H1 (cell line): ENCODE data around the gene GOSR1. TPM values are rescaled to one million over a fixed set of nuclear protein-coding genes. Genes with fewer than 3 reads are reported as not detected.

Source experiments
- CTCF ChIA-PET: fragments of 300-600 bp; sonication (Branson Sonifier 250); formaldehyde crosslinking; loops from one replicate; lab custom pipeline; 2021; ENCODE audit not compliant: partially characterized antibody; lab: Charles Lee
- POLR2A ChIA-PET: fragments of 300-600 bp; sonication (Branson Sonifier 250); formaldehyde crosslinking; loops from one replicate; lab custom pipeline; 2021; ENCODE audit warnings: inconsistent platforms; ENCODE audit not compliant: partially characterized antibody; lab: Charles Lee
- DNase-seq, 2 experiments: peaks; one replicate each; pipeline versions ENCODE4 v3.0.0 to v3.0.0-alpha.2; 2010 to 2022; ENCODE audit warnings: low spot score in 2 of 2, low read depth in 1 of 2, mixed read lengths in 1 of 2
- FAIRE-seq: peaks from 2 replicates; lab custom pipeline; 2011; peaks lifted over from hg19 to GRCh38; lab: Jason Lieb, UNC
- H2AFZ ChIP-seq: 2 replicates; pipeline ENCODE4 v1.8.1; 2012; ENCODE audit warnings: low read length, inconsistent platforms
- H2AK5ac ChIP-seq: 2 replicates; pipeline ENCODE4 v1.6.1; 2013; ENCODE audit warnings: low read depth, low read length
- H2BK120ac ChIP-seq: replicated peaks from 2 replicates; pipeline ENCODE3; 2013; ENCODE audit warnings: low read depth, low read length, inconsistent platforms
- H2BK12ac ChIP-seq: 2 replicates; pipeline ENCODE4 v1.6.1; 2013; ENCODE audit warnings: low read depth, low read length
- H2BK15ac ChIP-seq: 2 replicates; pipeline ENCODE4 v1.6.1; 2013; ENCODE audit warnings: low read length
- H2BK20ac ChIP-seq: 2 replicates; pipeline ENCODE4 v1.6.1; 2013; ENCODE audit warnings: low read length
- H2BK5ac ChIP-seq: 2 replicates; pipeline ENCODE4 v1.6.1; 2013; ENCODE audit warnings: low read depth, low read length
- H3K14ac ChIP-seq: 2 replicates; pipeline ENCODE4 v1.6.1; 2013; ENCODE audit warnings: inconsistent platforms; ENCODE audit not compliant: insufficient read length
- H3K18ac ChIP-seq: 2 replicates; pipeline ENCODE4 v1.6.1; 2013; ENCODE audit warnings: low read length; ENCODE audit errors: extremely low read depth
- H3K23ac ChIP-seq: 2 replicates; pipeline ENCODE4 v1.6.1; 2013; ENCODE audit warnings: inconsistent platforms; ENCODE audit not compliant: insufficient read length
- H3K23me2 ChIP-seq: 2 replicates; pipeline ENCODE4 v1.6.1; 2013; ENCODE audit warnings: low read depth, low read length
- H3K27ac ChIP-seq: 2 replicates; pipeline ENCODE4 v1.6.1; 2011; ENCODE audit warnings: low read depth, low read length, inconsistent platforms
- H3K27me3 ChIP-seq, 4 experiments: replicated peaks in 1 of 4; 1 replicate in 1 of 4; 2 replicates in 3 of 4; pipeline versions ENCODE4 v1.6.1 to v1.8.1; 2011 to 2013; ENCODE audit warnings: low read length in 3 of 4, mild to moderate bottlenecking in 3 of 4, inconsistent platforms in 2 of 4, mixed read lengths in 2 of 4, moderate library complexity in 1 of 4; ENCODE audit not compliant: control insufficient read depth in 3 of 4, insufficient read depth in 3 of 4; ENCODE audit errors: extremely low read depth in 1 of 4
- H3K36me3 ChIP-seq, 4 experiments: 2 replicates each; pipeline versions ENCODE4 v1.6.1 to v1.8.1; 2011 to 2013; ENCODE audit warnings: mild to moderate bottlenecking in 4 of 4, low read length in 3 of 4, moderate library complexity in 2 of 4, control low read depth in 1 of 4, inconsistent platforms in 1 of 4; ENCODE audit not compliant: insufficient read depth in 4 of 4, control insufficient read depth in 2 of 4
- H3K4ac ChIP-seq: replicated peaks from 2 replicates; pipeline ENCODE3; 2013; ENCODE audit warnings: low read length, low read depth, mixed read lengths, inconsistent platforms; ENCODE audit not compliant: insufficient read length
- H3K4me1 ChIP-seq, 4 experiments: replicated peaks in 1 of 4; 1 replicate in 1 of 4; 2 replicates in 3 of 4; pipeline versions ENCODE4 v1.6.1 to v1.8.1; 2011 to 2013; ENCODE audit warnings: low read length in 3 of 4, inconsistent platforms in 2 of 4, mixed read lengths in 1 of 4; ENCODE audit not compliant: insufficient read depth in 4 of 4, control insufficient read depth in 3 of 4
- H3K4me2 ChIP-seq, 2 experiments: 2 replicates each; pipeline versions ENCODE4 v1.6.1 to v1.8.1; 2011 to 2013; ENCODE audit warnings: low read depth in 2 of 2, low read length in 2 of 2, control low read depth in 1 of 2, inconsistent platforms in 1 of 2, mild to moderate bottlenecking in 1 of 2; ENCODE audit not compliant: insufficient read depth in 1 of 2
- H3K4me3 ChIP-seq, 4 experiments: fragments of 200-600, 300-600 bp in 1 of 4; sonication (generic), shearing (Covaris generic), sonication (Bioruptor Twin) in 1 of 4; 2 replicates each; pipeline versions ENCODE4 v1.5.1 to v1.8.1; 2011 to 2016; ENCODE audit warnings: low read length in 4 of 4, low read depth in 3 of 4, control low read depth in 2 of 4, inconsistent platforms in 2 of 4, mild to moderate bottlenecking in 2 of 4, mixed read lengths in 1 of 4, moderate library complexity in 1 of 4; ENCODE audit not compliant: insufficient read depth in 2 of 4; ENCODE audit errors: extremely low read depth in 1 of 4
- H3K56ac ChIP-seq: replicated peaks from 2 replicates; pipeline ENCODE3; 2013; ENCODE audit warnings: low read depth, mild to moderate bottlenecking, mixed read lengths, low read length, inconsistent platforms; ENCODE audit not compliant: insufficient read length
- H3K79me1 ChIP-seq: 2 replicates; pipeline ENCODE4 v1.6.1; 2013; ENCODE audit warnings: low read depth, low read length, control low read depth
- H3K79me2 ChIP-seq, 2 experiments: 2 replicates each; pipeline versions ENCODE4 v1.6.1 to v1.8.1; 2012 to 2013; ENCODE audit warnings: low read length in 2 of 2, mild to moderate bottlenecking in 2 of 2, inconsistent platforms in 1 of 2; ENCODE audit not compliant: insufficient read depth in 2 of 2, control insufficient read depth in 1 of 2
- H3K9ac ChIP-seq, 4 experiments: replicated peaks in 1 of 4; 1 replicate in 1 of 4; 2 replicates in 3 of 4; pipeline versions ENCODE4 v1.6.1 to v1.8.1; 2011 to 2013; ENCODE audit warnings: low read depth in 3 of 4, low read length in 3 of 4, control low read depth in 2 of 4, mild to moderate bottlenecking in 2 of 4, moderate library complexity in 2 of 4, inconsistent platforms in 1 of 4; ENCODE audit errors: extremely low read depth in 1 of 4
- H3K9me3 ChIP-seq, 2 experiments: 2 replicates each; pipeline versions ENCODE4 v1.6.1 to v1.8.1; 2012 to 2013; ENCODE audit warnings: mild to moderate bottlenecking in 2 of 2, moderate library complexity in 2 of 2, control low read depth in 1 of 2, inconsistent platforms in 1 of 2, low read depth in 1 of 2, low read length in 1 of 2, mixed read lengths in 1 of 2; ENCODE audit not compliant: insufficient read depth in 2 of 2
- H4K20me1 ChIP-seq, 2 experiments: replicated peaks in 1 of 2; 2 replicates each; pipeline versions ENCODE3 to v1.8.1; 2011 to 2013; ENCODE audit warnings: inconsistent platforms in 2 of 2, low read length in 2 of 2, mild to moderate bottlenecking in 1 of 2; ENCODE audit not compliant: insufficient read depth in 2 of 2, control insufficient read depth in 1 of 2
- H4K5ac ChIP-seq: 2 replicates; pipeline ENCODE4 v1.6.1; 2013; ENCODE audit warnings: low read length, low read depth, mixed read lengths, inconsistent platforms; ENCODE audit not compliant: insufficient read length
- H4K8ac ChIP-seq: 2 replicates; pipeline ENCODE4 v1.8.0; 2013; ENCODE audit warnings: mild to moderate bottlenecking, moderate library complexity, low read length, inconsistent platforms; ENCODE audit not compliant: insufficient read depth; ENCODE audit errors: extremely low read depth
- H4K91ac ChIP-seq: replicated peaks from 2 replicates; pipeline ENCODE3; 2013; ENCODE audit warnings: low read length, mixed read lengths, inconsistent platforms; ENCODE audit not compliant: insufficient read length
- CEBPB ChIP-seq: IDR thresholded peaks from 2 replicates; pipeline ENCODE4 v1.6.1; 2012; ENCODE audit warnings: low read depth, low read length
- CTBP2 ChIP-seq: IDR thresholded peaks from 2 replicates; pipeline ENCODE4 v1.7.0; 2011; ENCODE audit warnings: borderline replicate concordance, mild to moderate bottlenecking, moderate library complexity, mixed read lengths, low read length; ENCODE audit not compliant: insufficient read depth, insufficient read length
- E2F6 ChIP-seq: IDR thresholded peaks from 2 replicates; pipeline ENCODE4 v1.6.1; 2012; ENCODE audit warnings: inconsistent platforms
- EP300 ChIP-seq, 2 experiments: IDR thresholded peaks; 1 replicate in 1 of 2; 2 replicates in 1 of 2; pipeline ENCODE4 v1.6.1; 2011 to 2012; ENCODE audit warnings: low read depth in 2 of 2, low read length in 2 of 2, mild to moderate bottlenecking in 2 of 2, borderline replicate concordance in 1 of 2, inconsistent platforms in 1 of 2, moderate library complexity in 1 of 2
- FOSL1 ChIP-seq: IDR thresholded peaks from 2 replicates; pipeline ENCODE4 v1.6.1; 2011; ENCODE audit warnings: mild to moderate bottlenecking, low read depth, low read length, moderate library complexity; ENCODE audit not compliant: insufficient read depth
- NANOG ChIP-seq: IDR thresholded peaks from 2 replicates; pipeline ENCODE4 v1.6.1; 2011; ENCODE audit warnings: low read length, low read depth, mild to moderate bottlenecking, inconsistent platforms; ENCODE audit not compliant: insufficient read depth, poor library complexity, severe bottlenecking
- NRF1 ChIP-seq: IDR thresholded peaks from 2 replicates; pipeline ENCODE4 v1.6.1; 2011; ENCODE audit warnings: mild to moderate bottlenecking, low read depth, low read length, improper control_type of control experiment
- PHF8 ChIP-seq: fragments of 200-600 bp; sonication (generic); conservative IDR thresholded peaks from 2 replicates; pipeline ENCODE4 v1.7.1; 2012; ENCODE audit warnings: low read depth, mild to moderate bottlenecking, inconsistent platforms, low read length, moderate library complexity
- SIRT6 ChIP-seq: IDR thresholded peaks from one replicate; pipeline ENCODE4 v1.7.1; 2012; ENCODE audit warnings: low read length, inconsistent platforms
- SP4 ChIP-seq: IDR thresholded peaks from 2 replicates; pipeline ENCODE4 v1.6.1; 2012; ENCODE audit warnings: low read length, inconsistent platforms
- TAF7 ChIP-seq: optimal IDR thresholded peaks from 2 replicates; pipeline ENCODE3; 2011; ENCODE audit warnings: low read depth, mild to moderate bottlenecking, inconsistent platforms, low read length, moderate library complexity, borderline replicate concordance
- WGBS, 2 experiments: shearing (Covaris generic) in 1 of 2; methylation state at CpG; one replicate each; pipeline versions ENCODE4 v1.1.6 to v1.1.7; 2013 to 2015; ENCODE audit warnings: low lambda C conversion rate in 2 of 2, mixed read lengths in 2 of 2, inconsistent platforms in 1 of 2, low coverage in 1 of 2, missing lambda C conversion rate in 1 of 2; ENCODE audit not compliant: insufficient replicate concordance in 2 of 2, insufficient coverage in 1 of 2, insufficient read length in 1 of 2; ENCODE audit errors: extremely low coverage in 1 of 2, missing lambda C conversion rate in 1 of 2; 5-methylcytosine and 5-hydroxymethylcytosine counted together
- polyA plus RNA-seq, 7 experiments: library from polyadenylated mRNA; depleted of rRNA in 3 of 7; stranded (reverse) in 5 of 7; unstranded in 2 of 7; fragments of >200 nt in 5 of 7; fragments of 200-250 nt in 2 of 7; gene quantifications; 1 replicate in 5 of 7; 2 replicates in 1 of 7; 4 replicates in 1 of 7; pipeline versions ENCODE4 v1.2.1 to v1.2.3, GENCODE V29; 2011 to 2013; ENCODE audit warnings: missing spikeins in 2 of 7, mixed read lengths in 2 of 7
- total RNA-seq: library from RNA; stranded (reverse); fragmentation: NEBNext Ultra II Directional; extraction: Animal tissue kit (Norgen Biotek cat#: 25700); gene quantifications from 2 replicates; pipeline ENCODE4 v1.2.1, GENCODE V29; 2021

The GOSR1 gene
- total and polyA plus RNA-seq, 2 of the 8 experiments (the other 6 are each of a cell fraction or from before 2014, with no cell fraction given) = 9.2 to 43.3 TPM

GRCh38 chr17:30534938-30535921 lies 58.0 kb downstream of the GOSR1 start:
- H3K23ac ChIP-seq = no peak overlapping the region
- CTCF ChIA-PET = interaction anchor here (1.8 kb wide), 1 partner anchor 20 kb away, joined by 6 read pairs; no protein-coding TSS in a partner anchor
- no peak for FAIRE-seq
- TF ChIP-seq PHF8 (no peak), NANOG (no peak), SIRT6 (no peak), SP4 (no peak), EP300 (IDR thresholded peaks at IDR 0.05; ENCODE audit: borderline replicate concordance in 1 of 2, low read depth in 2 of 2, low read length in 2 of 2) (no peak), NRF1 (no peak), TAF7 (no peak), CEBPB (no peak), CTBP2 (no peak), E2F6 (no peak), FOSL1 (no peak)

More at GRCh38 chr17:30534938-30535921, 58.0 kb downstream of the GOSR1 start:
- Histone ChIP-seq H3K4me3 (no peak overlapping the region), H2BK12ac (no peak overlapping the region), H2BK5ac (no peak overlapping the region), H3K4me1 (no peaks in the 10 kb centered on the region), H2BK120ac (no peak overlapping the region), H3K4ac (no peak overlapping the region), H2AK5ac (no peak overlapping the region), H4K91ac (no peak overlapping the region), H2BK20ac (no peak overlapping the region), H3K56ac (no peak overlapping the region), H3K14ac (no peak overlapping the region), H3K27me3 (no peaks in the 10 kb centered on the region), H3K79me1 (no peaks in the 10 kb centered on the region), H2BK15ac (no peak overlapping the region), H3K23me2 (no peaks in the 10 kb centered on the region), H3K9me3 (no peaks in the 10 kb centered on the region), H3K79me2 (no peaks in the 10 kb centered on the region), H3K36me3 (no peaks in the 10 kb centered on the region), H4K8ac (no peak overlapping the region; the same call in 1 of the 2 replicates), H4K20me1 (no peaks in the 10 kb centered on the region), H3K4me2 (no peak overlapping the region), H4K5ac (no peak overlapping the region), H3K9ac (no peak overlapping the region), H3K27ac (no peak overlapping the region), H2AFZ (no peak overlapping the region), H3K18ac (no peak overlapping the region)
- 81% methylated on average over 11 of the region's 12 CpGs; no CpG with 5 or more reads in 1 of the 2 experiments for WGBS, 2 experiments
- peak in 1 of 2 experiments; percentile 37 for DNase-seq
- POLR2A ChIA-PET = no interaction called here
